Pancreas (tissue), 10 donors: ENCODE measurements around the gene NOL9. TPM values are rescaled to one million over a fixed set of nuclear protein-coding genes. Genes with fewer than 3 reads are reported as not detected.

Experiments
- ATAC-seq, 4 donors: fragments of 200-7000 bp; cut with Tn5 transposase; one replicate each; pipeline versions ENCODE4 v1.8.0 to v1.9.1; 2020; ENCODE audit warnings: mild to moderate bottlenecking in 4 of 4, moderate library complexity in 4 of 4
- DNase-seq, 6 donors: peaks; one replicate each; pipeline ENCODE4 v3.0.0-alpha.2; 2020
- FAIRE-seq: peaks from 2 replicates; lab custom pipeline; 2012; peaks lifted over from hg19 to GRCh38; lab: Jason Lieb, UNC
- H3K27ac ChIP-seq, 4 donors: fragments of 200-600 bp; sonication (generic); 1 replicate in 3 of 4; 2 replicates in 1 of 4; pipeline versions ENCODE4 v1.5.0 to v1.8.0; 2020
- H3K27me3 ChIP-seq, 4 donors: fragments of 200-600 bp; one replicate each; pipeline ENCODE4 v1.8.0; 2021
- H3K36me3 ChIP-seq, 3 donors: fragments of 200-600 bp; sonication (generic) in 1 of 3; one replicate each; pipeline versions ENCODE4 v1.5.0 to v1.8.0; 2020 to 2021
- H3K4me1 ChIP-seq, 3 donors: fragments of 200-600 bp; one replicate each; pipeline ENCODE4 v1.8.0; 2021
- H3K4me3 ChIP-seq, 4 donors: fragments of 200-600 bp; sonication (generic) in 2 of 4; one replicate each; pipeline versions ENCODE4 v1.5.0 to v1.8.0; 2020 to 2021
- H3K9me3 ChIP-seq, 4 donors: fragments of 200-600 bp; one replicate each; pipeline ENCODE4 v1.8.0; 2021
- WGBS, 2 donors: extraction: QIAGEN DNeasy Blood & Tissue Kit; methylation state at CpG; one replicate each; pipeline ENCODE4 v1.1.7; 2013; 5-methylcytosine and 5-hydroxymethylcytosine counted together
- intact Hi-C, 3 donors: fragments of 100-400 bp; cut with DNase I; formaldehyde crosslinking; loops; one replicate each; pipeline versions ENCODE4 v1.11.1 to v1.14.2; 2022
- polyA plus RNA-seq, 2 donors: library from polyadenylated mRNA; stranded (reverse); fragments of 200-250 nt; gene quantifications; one replicate each; pipeline ENCODE4 v1.2.3, GENCODE V29; 2013
- total RNA-seq, 6 donors: library from RNA; stranded (reverse); fragmentation: NEBNext Ultra II Directional in 4 of 6; extraction: Animal tissue kit (Norgen Biotek cat#: 25700) in 4 of 6; gene quantifications; one replicate each; pipeline versions ENCODE4 v1.2.1 to v1.2.4, GENCODE V29; 2021 to 2023
- TF ChIP-seq, protein P1 (sequence below), 4 donors: fragments of 200-600 bp; sonication (generic) in 3 of 4; IDR thresholded peaks; one replicate each; pipeline versions ENCODE4 v1.5.0 to v1.8.0; 2021; ENCODE audit warnings: antibody characterized with exemption in 4 of 4
- donor health status: healthy with polysubstance abuse.
- donor health status: DM: no; HTN: no; CAD: no; lungs with moderate emphysema.
- donor health status: DM: no; HTN: no; CAD: no.
- donor health status: control.
- donor health status: control.
- donor health status: Bipolar disorder and iron deficiency.
- donor health status: DM: yes; HTN: yes; CAD: no.
- donor health status: DM: no; HTN: no; CAD: no.
- donor health status: DM: no; HTN: no; CAD: no.
- donor health status: DM: yes; HTN: yes; CAD: no.

Gene NOL9
- total and polyA plus RNA-seq, 8 donors, result 7.5 to 15.1 (median 11.4) TPM

DNA sequence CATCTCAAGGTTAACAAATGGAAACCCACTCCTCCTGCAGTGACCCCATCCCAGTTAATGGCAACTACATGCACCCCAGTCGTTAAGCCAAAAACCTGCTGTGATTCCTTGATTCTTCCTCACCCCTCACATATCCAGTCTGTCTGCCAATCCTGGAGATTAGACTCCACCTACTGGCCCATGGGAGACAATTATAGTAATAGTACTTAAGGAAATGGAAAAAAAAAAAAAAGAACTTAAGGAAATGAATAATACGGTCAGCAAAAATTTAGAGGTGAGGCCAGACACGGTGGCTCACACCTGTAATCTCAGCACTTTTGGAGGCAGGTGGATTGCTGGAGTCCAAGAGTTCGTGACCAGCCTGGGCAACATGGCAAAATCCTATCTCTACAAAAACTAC is 7.0 kb downstream of the NOL9 start:
- H3K27ac ChIP-seq, result no peak overlapping the region
- H3K27me3 ChIP-seq, result no peaks in the 10 kb centered on the region
- H3K4me3 ChIP-seq, result no peak overlapping the region
- no peak for FAIRE-seq
- H3K9me3 ChIP-seq, result no peaks in the 10 kb centered on the region
- no peak for DNase-seq
- TF ChIP-seq, protein P1, sequence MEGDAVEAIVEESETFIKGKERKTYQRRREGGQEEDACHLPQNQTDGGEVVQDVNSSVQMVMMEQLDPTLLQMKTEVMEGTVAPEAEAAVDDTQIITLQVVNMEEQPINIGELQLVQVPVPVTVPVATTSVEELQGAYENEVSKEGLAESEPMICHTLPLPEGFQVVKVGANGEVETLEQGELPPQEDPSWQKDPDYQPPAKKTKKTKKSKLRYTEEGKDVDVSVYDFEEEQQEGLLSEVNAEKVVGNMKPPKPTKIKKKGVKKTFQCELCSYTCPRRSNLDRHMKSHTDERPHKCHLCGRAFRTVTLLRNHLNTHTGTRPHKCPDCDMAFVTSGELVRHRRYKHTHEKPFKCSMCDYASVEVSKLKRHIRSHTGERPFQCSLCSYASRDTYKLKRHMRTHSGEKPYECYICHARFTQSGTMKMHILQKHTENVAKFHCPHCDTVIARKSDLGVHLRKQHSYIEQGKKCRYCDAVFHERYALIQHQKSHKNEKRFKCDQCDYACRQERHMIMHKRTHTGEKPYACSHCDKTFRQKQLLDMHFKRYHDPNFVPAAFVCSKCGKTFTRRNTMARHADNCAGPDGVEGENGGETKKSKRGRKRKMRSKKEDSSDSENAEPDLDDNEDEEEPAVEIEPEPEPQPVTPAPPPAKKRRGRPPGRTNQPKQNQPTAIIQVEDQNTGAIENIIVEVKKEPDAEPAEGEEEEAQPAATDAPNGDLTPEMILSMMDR (IDR thresholded peaks at IDR 0.05), result no peak
- peaks cover 3 to 48% (median 9%) of the 10 kb centered on the region in 3 donors for H3K36me3 ChIP-seq
- WGBS, 2 donors, result 67 to 74% methylated on average over 4 of the region's 4 CpGs
- no peak for ATAC-seq
- H3K4me1 ChIP-seq, result no peaks in the 10 kb centered on the region
- intact Hi-C loops, result no loop called here

DNA sequence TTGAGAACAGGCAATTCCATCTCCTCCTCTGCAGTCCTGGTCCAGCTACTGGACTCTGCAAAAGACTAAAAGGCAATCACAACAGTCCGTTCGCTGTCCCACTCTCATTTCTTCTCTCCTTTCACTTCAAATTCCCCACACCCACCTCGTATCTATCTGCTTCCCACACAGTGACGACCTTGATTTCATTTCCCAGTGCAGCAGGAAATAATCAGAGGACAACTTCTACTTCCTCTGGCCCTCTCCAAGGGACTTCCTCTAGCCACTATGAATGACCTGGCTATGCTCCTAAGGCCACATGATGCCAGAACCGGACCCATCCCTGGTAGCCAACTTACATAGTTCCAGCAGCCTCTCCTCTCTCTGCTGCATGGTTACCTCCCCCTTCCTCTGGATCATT is 8.0 kb downstream of the NOL9 start:
- no peak for DNase-seq
- intact Hi-C loops, result no loop called here
- no peak for FAIRE-seq
- Histone ChIP-seq H3K9me3 (no peaks in the 10 kb centered on the region), H3K36me3 (peaks cover 3 to 48% (median 9%) of the 10 kb centered on the region in 3 donors), H3K27ac (no peak overlapping the region), H3K4me3 (no peak overlapping the region), H3K4me1 (no peaks in the 10 kb centered on the region), H3K27me3 (no peaks in the 10 kb centered on the region)
- 73 to 81% methylated on average over 5 of the region's 5 CpGs for WGBS, 2 donors
- TF ChIP-seq, protein P1 (IDR thresholded peaks at IDR 0.05), result no peak
- no peak for ATAC-seq

DNA sequence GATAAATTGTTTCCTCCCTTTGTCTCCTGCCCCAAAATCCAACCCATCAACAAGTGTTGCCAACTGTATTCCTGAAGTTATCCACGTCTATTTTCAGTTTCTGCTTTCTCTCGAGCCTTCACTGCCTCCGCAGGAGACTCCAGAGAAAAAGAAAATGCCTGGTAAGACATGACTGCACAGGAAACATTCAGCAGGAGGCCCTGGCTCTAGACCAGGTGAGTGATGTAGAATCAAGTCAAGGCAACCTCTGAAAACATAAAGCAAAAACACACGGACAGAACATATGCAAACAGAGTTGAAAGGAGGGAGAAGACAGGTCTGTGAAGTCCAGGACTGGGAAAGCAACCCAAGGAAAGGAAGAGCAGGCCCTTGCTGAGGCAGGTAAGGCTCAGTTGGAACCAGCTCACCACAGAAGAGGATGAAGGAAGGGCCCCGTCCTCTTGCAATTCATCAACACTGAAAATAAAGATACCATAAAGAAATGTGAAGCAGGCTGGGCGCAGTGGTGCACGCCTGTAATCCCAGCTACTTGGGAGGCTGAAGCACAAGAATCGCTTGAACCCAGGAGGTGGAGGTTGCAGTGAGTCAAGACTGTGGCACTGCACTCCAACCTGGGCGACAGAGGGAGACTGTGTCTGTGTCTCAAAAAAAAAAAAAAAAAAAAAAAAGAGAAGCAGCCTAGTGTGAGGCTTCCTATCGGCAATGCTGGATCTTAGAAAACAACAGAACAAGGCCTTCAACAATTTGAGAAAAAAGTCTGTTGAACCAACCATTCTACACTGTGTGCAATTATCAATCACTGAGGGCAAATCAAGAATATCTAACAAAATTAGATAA is 8.8 kb downstream of the NOL9 start:
- 72 to 78% methylated on average over 10 of the region's 10 CpGs for WGBS, 2 donors
- intact Hi-C loops, result no loop called here
- H3K36me3 ChIP-seq, result peaks cover 3 to 48% (median 9%) of the 10 kb centered on the region in 3 donors
- TF ChIP-seq, protein P1 (IDR thresholded peaks at IDR 0.05), result no peak
- H3K9me3 ChIP-seq, result no peaks in the 10 kb centered on the region
- no peaks in the 10 kb centered on the region for H3K27me3 ChIP-seq
- FAIRE-seq, result no peak
- no peak overlapping the region for H3K4me3 ChIP-seq
- no peak for DNase-seq
- H3K27ac ChIP-seq, result no peak overlapping the region
- no peak for ATAC-seq
- no peaks in the 10 kb centered on the region for H3K4me1 ChIP-seq

DNA sequence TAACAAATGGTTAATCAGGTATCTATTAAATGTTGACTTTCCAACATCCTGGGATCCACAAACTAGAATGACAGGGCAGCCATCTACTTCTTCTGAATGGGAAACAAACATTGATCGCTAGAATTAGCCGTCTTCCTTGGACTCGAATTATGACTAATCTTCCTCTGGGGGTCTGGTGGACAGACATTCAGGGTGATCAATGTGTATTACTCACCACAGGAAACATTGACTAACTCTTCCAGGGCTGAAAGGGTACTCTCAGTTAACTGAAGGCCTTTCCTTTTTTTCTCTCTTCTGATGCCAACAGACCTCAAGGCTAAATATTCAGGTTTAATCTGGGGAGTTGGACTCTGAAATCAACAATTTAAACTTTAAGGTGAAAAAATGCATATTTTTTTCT is 9.5 kb downstream of the NOL9 start:
- FAIRE-seq (no peak), DNase-seq (no peak)

More for the DNA sequence above, 9.5 kb downstream of the NOL9 start:
- WGBS, 2 donors, result 89 to 92% methylated on average over 3 of the region's 3 CpGs
- no peaks in the 10 kb centered on the region for H3K27me3 ChIP-seq
- H3K9me3 ChIP-seq, result no peaks in the 10 kb centered on the region
- ATAC-seq, result no peak
- intact Hi-C loops, result no loop called here
- no peak overlapping the region for H3K27ac ChIP-seq
- no peaks in the 10 kb centered on the region for H3K4me1 ChIP-seq
- H3K36me3 ChIP-seq, result peaks cover 3 to 43% (median 6%) of the 10 kb centered on the region in 3 donors
- no peak overlapping the region for H3K4me3 ChIP-seq
- TF ChIP-seq, protein P1 (IDR thresholded peaks at IDR 0.05), result no peak
